Esophagus squamous epithelium (tissue), 5 donors: ENCODE data around the gene TSC22D1. TPM values are rescaled to one million over a fixed set of nuclear protein-coding genes. Genes with fewer than 3 reads are reported as not detected.

Experiments used
- DNase-seq: peaks from one replicate; lab custom pipeline; 2025; lab: John Stamatoyannopoulos, UW
- H3K27ac ChIP-seq, 4 donors: fragments of 200-600 bp; sonication (generic); one replicate each; pipeline ENCODE4 v1.5.1; 2016 to 2019; ENCODE audit warnings: mild to moderate bottlenecking in 1 of 4
- H3K27me3 ChIP-seq, 4 donors: fragments of 200-600 bp; sonication (generic); 1 replicate in 3 of 4; 2 replicates in 1 of 4; pipeline versions ENCODE4 v1.5.1 to v1.6.0; 2017 to 2021; ENCODE audit warnings: antibody characterized with exemption in 1 of 4
- H3K36me3 ChIP-seq, 3 donors: fragments of 200-600 bp; sonication (generic); one replicate each; pipeline ENCODE4 v1.5.1; 2016 to 2019
- H3K4me1 ChIP-seq, 3 donors: fragments of 200-600 bp; sonication (generic); one replicate each; pipeline ENCODE4 v1.5.1; 2017 to 2019
- H3K4me3 ChIP-seq, 4 donors: fragments of 200-600 bp; sonication (generic); 1 replicate in 3 of 4; 2 replicates in 1 of 4; pipeline ENCODE4 v1.5.1; 2016 to 2019; ENCODE audit warnings: mild to moderate bottlenecking in 2 of 4, moderate library complexity in 1 of 4
- H3K9me3 ChIP-seq, 3 donors: fragments of 200-600 bp; sonication (generic); one replicate each; pipeline ENCODE4 v1.5.1; 2016 to 2019
- POLR2A ChIP-seq, 4 donors: fragments of 450-650 bp; IDR thresholded peaks; one replicate each; pipeline ENCODE4 v1.6.1; 2017; ENCODE audit warnings: antibody characterized with exemption in 4 of 4, mild to moderate bottlenecking in 4 of 4, moderate library complexity in 3 of 4
- WGBS, 2 donors: methylation state at CpG; one replicate each; pipeline ENCODE4 v1.1.5; 2018; 5-methylcytosine and 5-hydroxymethylcytosine counted together
- intact Hi-C: fragments of 100-400 bp; cut with DNase I; formaldehyde crosslinking; loops from one replicate; pipeline ENCODE4 v1.15.0; 2022
- total RNA-seq, 4 donors: library from RNA; depleted of rRNA; stranded (reverse); fragments of >200 nt; gene quantifications; one replicate each; pipeline ENCODE4 v1.1.0, GENCODE V29; 2016
- TF ChIP-seq, protein P1 (sequence below), 6 experiments: fragments of 450-650 bp in 4 of 6; fragments of 200-600 bp in 2 of 6; sonication (generic) in 2 of 6; IDR thresholded peaks; one replicate each; pipeline ENCODE4 v1.5.1; 2016 to 2019; ENCODE audit warnings: antibody characterized with exemption in 6 of 6, mild to moderate bottlenecking in 4 of 6, moderate library complexity in 4 of 6
- donor health status: DM: yes; HTN: yes; CAD: no.

Gene TSC22D1
- total RNA-seq, 4 donors from 2014 or later = 18.8 to 103 (median 35.1) TPM

DNA sequence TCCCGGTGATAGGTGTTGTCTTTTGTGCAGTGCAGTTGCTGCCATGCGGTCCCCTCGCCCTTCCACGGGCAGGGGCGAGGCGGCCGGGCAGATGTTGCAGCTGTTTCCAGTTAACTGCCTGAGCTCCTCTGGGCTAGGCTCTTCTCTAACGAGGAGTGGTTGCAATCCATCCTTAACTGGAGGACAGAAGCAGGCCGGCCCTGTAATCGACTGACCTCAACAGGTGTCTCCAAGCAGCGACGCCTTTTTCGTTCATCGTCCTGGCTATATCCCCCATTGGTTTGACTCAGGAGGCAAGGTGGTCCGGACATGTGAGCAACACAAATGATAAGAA lies 1.9 kb upstream of the TSC22D1 start:
- intact Hi-C loops = loop anchor here (10.0 kb wide), 1 partner anchor 387 kb away; no protein-coding TSS in a partner anchor
- Histone ChIP-seq H3K4me3 (peak overlapping the region; percentile 75 to 97 (median 94)), H3K9me3 (no peaks in the 10 kb centered on the region), H3K27me3 (no peaks in the 10 kb centered on the region), H3K4me1 (peaks cover 19 to 40% (median 25%) of the 10 kb centered on the region in 3 donors), H3K36me3 (no peaks in the 10 kb centered on the region), H3K27ac (peak overlapping the region; percentile 93 to 99 (median 97))
- no peak for DNase-seq
- no peak for TF ChIP-seq POLR2A (IDR thresholded peaks at IDR 0.05)
- TF ChIP-seq, protein P1, sequence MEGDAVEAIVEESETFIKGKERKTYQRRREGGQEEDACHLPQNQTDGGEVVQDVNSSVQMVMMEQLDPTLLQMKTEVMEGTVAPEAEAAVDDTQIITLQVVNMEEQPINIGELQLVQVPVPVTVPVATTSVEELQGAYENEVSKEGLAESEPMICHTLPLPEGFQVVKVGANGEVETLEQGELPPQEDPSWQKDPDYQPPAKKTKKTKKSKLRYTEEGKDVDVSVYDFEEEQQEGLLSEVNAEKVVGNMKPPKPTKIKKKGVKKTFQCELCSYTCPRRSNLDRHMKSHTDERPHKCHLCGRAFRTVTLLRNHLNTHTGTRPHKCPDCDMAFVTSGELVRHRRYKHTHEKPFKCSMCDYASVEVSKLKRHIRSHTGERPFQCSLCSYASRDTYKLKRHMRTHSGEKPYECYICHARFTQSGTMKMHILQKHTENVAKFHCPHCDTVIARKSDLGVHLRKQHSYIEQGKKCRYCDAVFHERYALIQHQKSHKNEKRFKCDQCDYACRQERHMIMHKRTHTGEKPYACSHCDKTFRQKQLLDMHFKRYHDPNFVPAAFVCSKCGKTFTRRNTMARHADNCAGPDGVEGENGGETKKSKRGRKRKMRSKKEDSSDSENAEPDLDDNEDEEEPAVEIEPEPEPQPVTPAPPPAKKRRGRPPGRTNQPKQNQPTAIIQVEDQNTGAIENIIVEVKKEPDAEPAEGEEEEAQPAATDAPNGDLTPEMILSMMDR (IDR thresholded peaks at IDR 0.05) = no peak
- WGBS, 2 donors = 6% methylated on average over 6 to 8 of the region's 15 CpGs

DNA sequence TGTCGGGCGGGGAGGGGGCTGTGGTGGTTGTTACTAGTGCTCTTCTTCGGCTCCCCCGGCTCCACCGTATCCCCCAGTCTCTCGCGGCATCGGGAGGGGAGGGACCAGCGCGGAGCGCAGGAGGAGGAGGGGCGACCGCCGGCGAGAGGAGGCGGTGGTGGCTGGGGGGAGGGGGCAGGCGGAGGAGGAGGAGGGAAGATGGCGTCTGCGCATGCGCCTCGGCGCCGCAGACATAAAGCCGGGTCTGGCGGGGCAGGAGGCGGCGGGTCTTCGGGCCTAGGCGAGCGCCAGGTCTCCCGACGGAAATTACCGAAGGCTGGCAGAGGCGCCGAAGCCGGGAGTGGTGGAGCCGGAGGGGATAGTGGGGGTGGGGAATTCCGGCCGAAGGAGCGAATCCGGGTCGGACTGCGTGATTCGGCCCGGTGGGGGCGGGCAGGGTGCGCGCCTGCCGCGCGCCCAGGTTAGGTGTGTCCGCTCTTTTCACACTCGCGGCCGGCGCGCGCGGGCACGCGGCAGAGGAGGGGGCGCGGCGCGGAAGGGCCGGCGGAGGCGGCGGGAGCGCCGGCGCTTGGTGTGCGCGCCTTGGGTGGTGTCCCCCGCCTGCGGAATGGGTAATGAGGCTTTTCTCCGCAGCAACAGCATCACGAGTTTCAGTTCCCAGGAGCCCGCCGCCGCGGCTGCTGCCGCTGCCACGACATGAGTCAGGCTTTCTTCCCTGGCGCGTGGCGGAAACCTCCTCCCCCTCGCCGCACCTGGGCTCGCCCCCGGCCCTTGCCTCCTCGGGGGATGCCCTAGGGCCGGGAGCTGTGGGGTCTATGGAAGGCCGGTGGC lies 1.3 kb upstream of the TSC22D1 start:
- Histone ChIP-seq H3K36me3 (no peaks in the 10 kb centered on the region), H3K9me3 (no peaks in the 10 kb centered on the region), H3K4me3 (peak overlapping the region; percentile 75 to 97 (median 94)), H3K4me1 (peaks cover 19 to 45% (median 27%) of the 10 kb centered on the region in 3 donors), H3K27ac (peak overlapping the region; percentile 93 to 99 (median 97)), H3K27me3 (no peaks in the 10 kb centered on the region)
- peak; percentile 68 for DNase-seq
- peak in 2 of 4 donors; percentile 71 to 79 for TF ChIP-seq POLR2A (IDR thresholded peaks at IDR 0.05)
- TF ChIP-seq, protein P1 (IDR thresholded peaks at IDR 0.05) = peak in 2 of 6 experiments; percentile 5 to 19
- WGBS, 2 donors = 0 to 2% methylated on average over 10 to 22 of the region's 94 CpGs
- intact Hi-C loops = loop anchor here (10.0 kb wide), 1 partner anchor 387 kb away; no protein-coding TSS in a partner anchor

DNA sequence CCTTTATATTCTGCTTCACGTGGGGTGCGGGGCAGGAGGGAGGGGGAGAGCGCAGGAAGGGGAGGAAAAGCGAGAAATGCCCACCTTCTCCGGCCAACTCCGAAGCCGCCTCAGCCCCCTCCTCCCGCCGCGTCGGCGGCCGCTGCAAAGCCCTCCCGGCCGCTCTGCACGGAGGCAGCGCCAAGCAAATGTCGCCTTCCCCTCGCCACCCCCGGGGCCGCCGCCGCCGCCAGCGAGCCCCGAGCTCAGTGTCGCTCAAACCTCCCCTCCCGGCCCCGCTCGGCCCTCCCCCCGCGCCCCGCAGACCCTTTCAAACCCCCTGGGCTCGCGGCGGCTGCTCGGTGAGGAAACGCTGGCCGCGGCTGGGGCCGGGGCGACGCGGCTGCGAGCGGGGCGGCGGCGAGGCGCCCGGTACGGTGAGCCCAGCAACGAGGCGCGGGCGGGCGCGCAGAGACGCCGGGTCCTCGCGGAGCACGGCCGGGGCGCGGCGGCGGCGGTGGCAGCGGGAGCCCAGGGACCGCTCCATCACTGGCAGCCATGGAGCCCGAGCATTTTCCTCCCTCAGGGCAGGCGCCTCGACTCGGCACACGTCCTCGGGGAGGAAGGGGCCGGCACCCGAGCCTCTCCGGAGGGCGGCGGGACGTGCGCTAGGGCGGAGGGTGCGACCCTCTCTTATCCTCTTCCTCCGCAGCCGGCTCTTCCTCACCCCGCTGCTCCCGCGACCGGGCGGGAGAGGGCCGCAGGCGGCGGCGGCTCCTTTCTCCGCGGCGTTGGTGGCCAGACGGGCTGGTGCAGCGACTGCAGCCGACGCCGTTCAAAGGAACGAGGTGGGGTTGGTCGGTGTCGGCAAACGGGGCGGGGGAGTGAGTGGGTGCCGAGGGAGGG lies 463 bp upstream of the TSC22D1 start:
- DNase-seq = no peak
- Histone ChIP-seq H3K36me3 (no peaks in the 10 kb centered on the region), H3K27me3 (no peaks in the 10 kb centered on the region), H3K4me1 (peaks cover 19 to 53% (median 27%) of the 10 kb centered on the region in 3 donors), H3K4me3 (peak overlapping the region; percentile 75 to 97 (median 94)), H3K27ac (peak overlapping the region; percentile 93 to 99 (median 97)), H3K9me3 (no peaks in the 10 kb centered on the region)
- intact Hi-C loops = loop anchor here (10.0 kb wide), 1 partner anchor 388 kb away; no protein-coding TSS in a partner anchor
- TF ChIP-seq, protein P1 (IDR thresholded peaks at IDR 0.05) = no peak
- no peak for TF ChIP-seq POLR2A (IDR thresholded peaks at IDR 0.05)
- 0% methylated on average over 3 to 10 of the region's 111 CpGs for WGBS, 2 donors

DNA sequence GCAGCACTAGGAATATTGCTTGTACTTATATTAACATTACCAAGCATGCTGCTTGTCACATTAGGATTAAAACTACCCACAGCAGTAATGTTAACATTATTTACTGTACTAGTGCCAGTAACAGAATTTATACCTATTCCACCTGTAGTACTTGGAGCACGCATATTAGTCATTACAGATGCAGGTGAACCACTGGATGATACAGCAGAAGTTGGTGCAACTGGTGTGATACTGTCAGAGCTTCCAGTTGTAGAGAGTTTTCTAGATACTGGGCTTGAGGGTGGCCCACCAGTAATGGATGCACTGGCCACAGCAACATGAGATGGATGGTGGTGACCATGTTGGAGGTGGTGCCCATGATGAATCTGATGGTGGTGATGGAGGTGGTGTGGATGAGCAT lies 1.1 kb downstream of the TSC22D1 start:
- intact Hi-C loops = loop anchor here (10.0 kb wide), 1 partner anchor 390 kb away; no protein-coding TSS in a partner anchor

More for the DNA sequence above, 1.1 kb downstream of the TSC22D1 start:
- DNase-seq = no peak
- H3K27me3 ChIP-seq = no peaks in the 10 kb centered on the region
- 88 to 92% methylated on average over 1 of the region's 1 CpG for WGBS, 2 donors
- H3K9me3 ChIP-seq = no peaks in the 10 kb centered on the region
- peak overlapping the region in 2 of 4 donors; percentile 96 to 99 for H3K27ac ChIP-seq
- H3K4me1 ChIP-seq = peaks cover 19 to 53% (median 27%) of the 10 kb centered on the region in 3 donors
- H3K36me3 ChIP-seq = no peaks in the 10 kb centered on the region
- TF ChIP-seq POLR2A (IDR thresholded peaks at IDR 0.05) = no peak
- TF ChIP-seq, protein P1 (IDR thresholded peaks at IDR 0.05) = no peak
- H3K4me3 ChIP-seq = peak overlapping the region in 3 of 4 donors; percentile 93 to 97 (median 94)
